Neural cell (in vitro differentiated cells): ENCODE data around the gene CTNNA2. TPM values are rescaled to one million over a fixed set of nuclear protein-coding genes. Genes with fewer than 3 reads are reported as not detected.

Experiments
- H2AFZ ChIP-seq: fragments of 200-600, 300-800 bp; sonication (generic), shearing (Covaris generic); 2 replicates; pipeline ENCODE4 v1.6.0; 2014; ENCODE audit warnings: low read depth, mild to moderate bottlenecking, antibody characterized with exemption, low read length, moderate library complexity
- H3F3A ChIP-seq: fragments of 200-600 bp; shearing (Covaris generic); 2 replicates; pipeline ENCODE4 v1.6.1; 2016; ENCODE audit warnings: mild to moderate bottlenecking, moderate library complexity, mixed read lengths, antibody characterized with exemption, low read length; ENCODE audit not compliant: insufficient read depth, poor library complexity, severe bottlenecking
- H3K27ac ChIP-seq: fragments of 200-600, 300-800 bp; sonication (generic), shearing (Covaris generic); 2 replicates; pipeline ENCODE4 v1.5.1; 2014; ENCODE audit warnings: mild to moderate bottlenecking, low read length, moderate library complexity
- H3K27me3 ChIP-seq: fragments of 300-800, 200-600 bp; sonication (generic), shearing (Covaris generic); 2 replicates; pipeline ENCODE4 v1.6.0; 2014; ENCODE audit warnings: mild to moderate bottlenecking, low read depth, low read length, moderate library complexity; ENCODE audit not compliant: insufficient read depth
- H3K36me3 ChIP-seq: fragments of 300-800, 200-600 bp; sonication (generic), shearing (Covaris generic); 2 replicates; pipeline ENCODE4 v1.5.1; 2014; ENCODE audit warnings: mild to moderate bottlenecking, antibody characterized with exemption, low read length, moderate library complexity; ENCODE audit not compliant: insufficient read depth
- H3K4me2 ChIP-seq: fragments of 300-800, 200-600 bp; sonication (generic), shearing (Covaris generic); 2 replicates; pipeline ENCODE4 v1.6.0; 2014; ENCODE audit warnings: mild to moderate bottlenecking, low read length
- H3K4me3 ChIP-seq: fragments of 300-800, 200-600 bp; sonication (generic), shearing (Covaris generic); 2 replicates; pipeline ENCODE4 v1.5.1; 2014; ENCODE audit warnings: mild to moderate bottlenecking, low read length, moderate library complexity
- H3K79me2 ChIP-seq: fragments of 200-600 bp; shearing (Covaris generic); replicated peaks from 2 replicates; pipeline ENCODE4 v1.6.0; 2014; ENCODE audit warnings: mild to moderate bottlenecking, low read length, moderate library complexity; ENCODE audit not compliant: insufficient read depth
- H3K9ac ChIP-seq: fragments of 300-800, 200-600 bp; sonication (generic), shearing (Covaris generic); 2 replicates; pipeline ENCODE4 v1.6.1; 2016; ENCODE audit warnings: mild to moderate bottlenecking, low read length, mixed read lengths
- H3K9me2 ChIP-seq: fragments of 200-600 bp; shearing (Covaris generic); 2 replicates; pipeline ENCODE4 v1.6.1; 2016; ENCODE audit warnings: mild to moderate bottlenecking, low read length, mixed read lengths; ENCODE audit not compliant: insufficient read depth
- H3K9me3 ChIP-seq: fragments of 200-600, 300-800 bp; sonication (generic), shearing (Covaris generic); 2 replicates; pipeline ENCODE4 v1.6.1; 2016; ENCODE audit warnings: mild to moderate bottlenecking, mixed run types, low read length, moderate library complexity, mixed read lengths
- H4K20me1 ChIP-seq: fragments of 200-600 bp; shearing (Covaris generic); 2 replicates; pipeline ENCODE4 v1.6.1; 2016; ENCODE audit warnings: mild to moderate bottlenecking, mixed run types; ENCODE audit not compliant: insufficient read depth
- CTCF ChIP-seq: fragments of 450-650 bp; IDR thresholded peaks from 2 replicates; pipeline ENCODE4 v1.5.1; 2014; ENCODE audit warnings: antibody characterized with exemption, mild to moderate bottlenecking, moderate library complexity; ENCODE audit not compliant: poor library complexity, severe bottlenecking
- EP300 ChIP-seq: fragments of 450-650 bp; conservative IDR thresholded peaks from 2 replicates; pipeline ENCODE4 v1.6.1; 2014; ENCODE audit warnings: antibody characterized with exemption, mild to moderate bottlenecking, moderate library complexity; ENCODE audit not compliant: poor library complexity, severe bottlenecking
- EZH2 ChIP-seq: fragments of 200-600, 300-800 bp; shearing (Covaris generic), sonication (generic); IDR thresholded peaks from 2 replicates; pipeline ENCODE4 v1.6.1; 2014; ENCODE audit warnings: antibody characterized with exemption, low read length, borderline replicate concordance, mild to moderate bottlenecking; ENCODE audit not compliant: insufficient read depth, poor library complexity, severe bottlenecking
- MXI1 ChIP-seq: fragments of 450-650 bp; conservative IDR thresholded peaks from 2 replicates; pipeline ENCODE4 v1.6.1; 2014; ENCODE audit warnings: antibody characterized with exemption, mild to moderate bottlenecking; ENCODE audit not compliant: poor library complexity, severe bottlenecking
- POLR2AphosphoS5 ChIP-seq: IDR thresholded peaks from 2 replicates; pipeline ENCODE4 v1.6.1; 2012
- RAD21 ChIP-seq: fragments of 450-650 bp; conservative IDR thresholded peaks from 2 replicates; pipeline ENCODE4 v1.6.1; 2014; ENCODE audit warnings: antibody characterized with exemption, mild to moderate bottlenecking, moderate library complexity
- REST ChIP-seq: IDR thresholded peaks from 2 replicates; pipeline ENCODE4 v1.6.1; 2012; ENCODE audit warnings: borderline replicate concordance
- SMC3 ChIP-seq: fragments of 450-650 bp; conservative IDR thresholded peaks from 2 replicates; pipeline ENCODE4 v1.6.1; 2014; ENCODE audit warnings: antibody characterized with exemption, mild to moderate bottlenecking, moderate library complexity; ENCODE audit not compliant: poor library complexity
- TAF1 ChIP-seq: IDR thresholded peaks from 2 replicates; pipeline ENCODE4 v1.6.1; 2012; ENCODE audit warnings: low read depth
- polyA plus RNA-seq: library from polyadenylated mRNA; depleted of rRNA; stranded (reverse); fragments of >200 nt; gene quantifications from 2 replicates; pipeline ENCODE4 v1.2.3, GENCODE V29; 2014

CTNNA2 gene
- polyA plus RNA-seq, 1 donor from 2014 or later, result 194 TPM

GRCh38 chr2:79619976-79620375 lies 107.1 kb downstream of the CTNNA2 start:
- H3K27ac ChIP-seq, result no peak overlapping the region
- H2AFZ ChIP-seq, result no peak overlapping the region
- no peaks in the 10 kb centered on the region for H3K27me3 ChIP-seq
- no peak for TF ChIP-seq EZH2
- no peak for TF ChIP-seq SMC3
- TF ChIP-seq RAD21, result no peak
- no peak for TF ChIP-seq TAF1
- no peak for TF ChIP-seq MXI1
- TF ChIP-seq REST, result no peak
- no peak for TF ChIP-seq POLR2AphosphoS5
- no peak for TF ChIP-seq EP300
- TF ChIP-seq CTCF, result no peak
- H3K4me3 ChIP-seq, result no peak overlapping the region
- H3F3A ChIP-seq, result no peaks in the 10 kb centered on the region
- no peaks in the 10 kb centered on the region for H3K36me3 ChIP-seq
- H3K4me2 ChIP-seq, result no peak overlapping the region
- no peaks in the 10 kb centered on the region for H4K20me1 ChIP-seq
- no peaks in the 10 kb centered on the region for H3K9me2 ChIP-seq
- no peak overlapping the region for H3K9ac ChIP-seq
- no peaks in the 10 kb centered on the region for H3K79me2 ChIP-seq
- no peaks in the 10 kb centered on the region for H3K9me3 ChIP-seq

- TF ChIP-seq EP300, result no peak
- TF ChIP-seq CTCF, result no peak
- TF ChIP-seq SMC3, result no peak
- TF ChIP-seq TAF1, result no peak
- no peak for TF ChIP-seq MXI1
- no peak for TF ChIP-seq POLR2AphosphoS5
- TF ChIP-seq RAD21, result no peak
Observed at GRCh38 chr2:79620679-79621078, 107.8 kb downstream of the CTNNA2 start.

More at GRCh38 chr2:79620679-79621078, 107.8 kb downstream of the CTNNA2 start:
- no peak overlapping the region for H3K4me3 ChIP-seq
- H3F3A ChIP-seq, result no peaks in the 10 kb centered on the region
- H3K27me3 ChIP-seq, result no peaks in the 10 kb centered on the region
- no peaks in the 10 kb centered on the region for H3K79me2 ChIP-seq
- no peak overlapping the region for H3K9ac ChIP-seq
- no peaks in the 10 kb centered on the region for H3K9me3 ChIP-seq
- H2AFZ ChIP-seq, result no peak overlapping the region
- H3K4me2 ChIP-seq, result no peak overlapping the region
- H3K27ac ChIP-seq, result no peak overlapping the region
- no peaks in the 10 kb centered on the region for H3K9me2 ChIP-seq
- H3K36me3 ChIP-seq, result no peaks in the 10 kb centered on the region
- H4K20me1 ChIP-seq, result no peaks in the 10 kb centered on the region
